Testis (tissue), 2 donors: Measurements from ENCODE around the gene CACNB2.

Experiments
- CTCF ChIP-seq, 3 experiments: fragments of 450-650 bp in 2 of 3; fragments of 200-600 bp in 1 of 3; sonication (generic) in 1 of 3; IDR thresholded peaks; one replicate each; pipeline ENCODE4 v1.5.1; 2016 to 2019; ENCODE audit warnings: antibody characterized with exemption in 3 of 3, mild to moderate bottlenecking in 2 of 3, moderate library complexity in 1 of 3
- POLR2A ChIP-seq: fragments of 450-650 bp; IDR thresholded peaks from one replicate; pipeline ENCODE4 v1.6.1; 2017; ENCODE audit warnings: antibody characterized with exemption, mild to moderate bottlenecking, moderate library complexity

- TF ChIP-seq CTCF (IDR thresholded peaks at IDR 0.05), result no peak
- TF ChIP-seq POLR2A, result no peak
Measured at GRCh38 chr10:18098201-18098600, 42.0 kb upstream of the CACNB2 start.
